LNCaP clone FGC (cell line): ENCODE measurements around the gene CCDC137.

Experiments used
- DNase-seq: peaks from one replicate; pipeline ENCODE4 v3.0.0-alpha.2; 2011; ENCODE audit warnings: low read depth
- H3K4me3 ChIP-seq: 2 replicates; pipeline ENCODE4 v1.5.1; 2011; ENCODE audit warnings: mild to moderate bottlenecking, low read depth, low read length, control low read depth
- TF ChIP-seq, protein P1 (sequence below): IDR thresholded peaks from 2 replicates; pipeline ENCODE4 v1.5.1; 2012; ENCODE audit warnings: mild to moderate bottlenecking; ENCODE audit not compliant: control insufficient read depth, insufficient read depth; ENCODE audit errors: extremely low read depth

Gene CCDC137

DNA sequence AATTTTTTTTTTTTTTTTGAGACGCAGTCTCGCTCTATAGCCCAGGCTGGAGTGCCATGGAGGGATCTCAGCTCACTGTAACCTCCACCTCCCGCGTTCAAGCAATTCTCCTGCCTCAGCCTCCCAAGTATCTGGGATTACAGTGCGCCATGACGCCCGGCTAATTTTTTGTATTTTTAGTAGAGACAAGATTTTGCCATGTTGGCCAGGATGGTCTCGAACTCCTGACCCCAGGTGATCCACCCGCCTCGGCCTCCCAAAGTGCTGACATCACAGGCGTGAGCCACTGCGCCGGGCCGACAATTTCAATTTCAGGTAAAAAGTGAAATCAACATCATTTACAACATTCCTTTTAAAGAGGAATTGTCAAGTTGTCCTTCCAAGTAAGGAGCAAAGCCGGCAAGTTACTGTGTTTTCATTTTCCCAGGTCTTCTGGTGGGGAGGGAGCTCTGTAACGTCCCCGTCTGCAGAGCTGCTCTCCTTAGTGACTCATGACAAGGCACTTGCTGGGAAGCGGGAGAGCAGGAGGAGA is 30.5 kb upstream of the CCDC137 start:
- DNase-seq: no peak

DNA sequence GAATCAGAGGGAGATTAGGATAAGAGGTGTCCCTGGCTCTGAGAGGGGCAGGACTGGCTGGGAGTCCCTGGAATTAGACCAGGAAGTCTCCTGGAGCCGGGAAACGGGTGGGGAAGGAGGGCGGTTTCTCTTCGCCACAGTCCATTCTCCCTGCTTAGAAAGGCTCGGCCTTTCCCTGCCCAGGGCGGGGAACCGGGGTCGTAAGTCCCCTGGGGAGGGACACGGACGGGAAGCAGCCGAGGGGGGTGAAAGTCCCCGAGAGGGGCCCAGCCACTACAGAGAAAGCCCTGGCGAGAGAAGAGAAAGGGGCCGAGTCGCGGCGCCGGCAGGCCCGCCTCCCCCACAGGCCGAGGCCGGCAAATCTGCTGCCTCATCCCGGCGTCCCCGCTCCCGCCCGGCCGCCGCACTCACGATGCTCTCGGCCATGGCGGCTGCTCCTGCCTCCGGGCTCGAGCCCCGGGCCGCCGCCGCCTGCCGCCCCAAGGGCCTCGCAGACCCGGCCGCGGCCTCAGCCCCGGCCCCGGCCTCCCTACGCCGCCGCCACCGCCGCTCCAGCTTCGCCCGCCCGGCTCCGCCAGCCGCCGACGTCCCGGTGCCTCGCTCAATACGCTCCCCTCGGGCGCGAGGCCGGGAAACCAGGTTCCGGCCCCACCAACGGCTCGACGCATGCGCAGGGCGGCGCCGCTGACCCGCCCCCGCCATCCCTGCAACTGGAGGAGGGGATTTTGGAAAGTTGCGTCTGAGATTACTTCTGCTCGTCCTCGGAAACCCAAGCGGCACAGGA is 29.8 kb upstream of the CCDC137 start, which contains the start of the genes NPLOC4 and TSPAN10:
NPLOC4 (minus strand) TSS at position 608 of the 784 bp plus-strand sequence; CDS start at position 426, 182 bp downstream.
TSPAN10 (plus strand) TSS at position 692 of the 784 bp plus-strand sequence. CDS start 5,217 bp downstream, outside the sequence.
- TF ChIP-seq, protein P1, sequence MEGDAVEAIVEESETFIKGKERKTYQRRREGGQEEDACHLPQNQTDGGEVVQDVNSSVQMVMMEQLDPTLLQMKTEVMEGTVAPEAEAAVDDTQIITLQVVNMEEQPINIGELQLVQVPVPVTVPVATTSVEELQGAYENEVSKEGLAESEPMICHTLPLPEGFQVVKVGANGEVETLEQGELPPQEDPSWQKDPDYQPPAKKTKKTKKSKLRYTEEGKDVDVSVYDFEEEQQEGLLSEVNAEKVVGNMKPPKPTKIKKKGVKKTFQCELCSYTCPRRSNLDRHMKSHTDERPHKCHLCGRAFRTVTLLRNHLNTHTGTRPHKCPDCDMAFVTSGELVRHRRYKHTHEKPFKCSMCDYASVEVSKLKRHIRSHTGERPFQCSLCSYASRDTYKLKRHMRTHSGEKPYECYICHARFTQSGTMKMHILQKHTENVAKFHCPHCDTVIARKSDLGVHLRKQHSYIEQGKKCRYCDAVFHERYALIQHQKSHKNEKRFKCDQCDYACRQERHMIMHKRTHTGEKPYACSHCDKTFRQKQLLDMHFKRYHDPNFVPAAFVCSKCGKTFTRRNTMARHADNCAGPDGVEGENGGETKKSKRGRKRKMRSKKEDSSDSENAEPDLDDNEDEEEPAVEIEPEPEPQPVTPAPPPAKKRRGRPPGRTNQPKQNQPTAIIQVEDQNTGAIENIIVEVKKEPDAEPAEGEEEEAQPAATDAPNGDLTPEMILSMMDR: no peak
- peak within 1 kb of the TSS; percentile 99 for H3K4me3 ChIP-seq
- DNase-seq: peak; percentile 38

More for the DNA sequence above, 30.5 kb upstream of the CCDC137 start:
- peak overlapping the region; percentile 99 for H3K4me3 ChIP-seq
- TF ChIP-seq, protein P1: no peak

DNA sequence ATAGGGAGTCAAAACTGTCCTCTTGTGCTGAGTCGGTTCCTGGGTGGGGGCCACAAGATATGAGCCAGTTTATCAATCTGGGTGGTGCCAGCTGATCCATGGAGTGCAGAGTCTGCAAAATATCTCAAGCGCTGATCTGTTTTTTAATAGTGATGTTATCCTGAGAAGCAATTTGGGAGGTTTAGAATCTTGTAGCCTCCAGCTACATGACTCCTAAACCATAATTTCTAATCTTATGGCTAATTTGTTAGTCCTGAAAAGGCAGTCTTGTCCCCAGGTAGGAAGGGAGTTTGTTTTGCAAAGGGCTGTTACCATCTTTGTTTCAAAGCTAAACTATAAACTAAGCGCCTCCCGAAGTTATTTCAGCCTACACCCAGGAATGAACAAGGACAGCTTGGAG is 27.9 kb upstream of the CCDC137 start:
- TF ChIP-seq, protein P1: no peak

DNA sequence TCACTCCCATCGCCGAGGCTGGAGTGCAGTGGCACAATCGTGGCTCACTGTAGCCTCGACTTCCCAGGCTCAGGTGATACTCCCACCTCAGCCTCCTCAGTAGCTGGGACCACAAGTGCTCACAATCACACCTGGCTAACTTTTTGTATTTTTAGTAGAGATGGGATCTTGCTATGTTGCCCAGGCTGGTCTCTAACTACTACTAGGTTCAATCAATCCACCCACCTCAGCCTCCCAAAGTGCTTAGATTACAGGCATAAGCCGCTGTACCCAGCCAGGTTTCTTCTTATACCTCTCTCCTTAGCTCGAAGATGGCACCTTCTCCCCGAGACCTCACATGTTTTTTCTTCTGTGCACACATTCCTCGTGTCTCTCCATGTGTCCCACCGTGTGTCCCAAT is 26.5 kb upstream of the CCDC137 start:
- DNase-seq: no peak
- H3K4me3 ChIP-seq: no peak overlapping the region
- TF ChIP-seq, protein P1: no peak

More for the DNA sequence above, 27.9 kb upstream of the CCDC137 start:
- H3K4me3 ChIP-seq: no peak overlapping the region
- DNase-seq: no peak

DNA sequence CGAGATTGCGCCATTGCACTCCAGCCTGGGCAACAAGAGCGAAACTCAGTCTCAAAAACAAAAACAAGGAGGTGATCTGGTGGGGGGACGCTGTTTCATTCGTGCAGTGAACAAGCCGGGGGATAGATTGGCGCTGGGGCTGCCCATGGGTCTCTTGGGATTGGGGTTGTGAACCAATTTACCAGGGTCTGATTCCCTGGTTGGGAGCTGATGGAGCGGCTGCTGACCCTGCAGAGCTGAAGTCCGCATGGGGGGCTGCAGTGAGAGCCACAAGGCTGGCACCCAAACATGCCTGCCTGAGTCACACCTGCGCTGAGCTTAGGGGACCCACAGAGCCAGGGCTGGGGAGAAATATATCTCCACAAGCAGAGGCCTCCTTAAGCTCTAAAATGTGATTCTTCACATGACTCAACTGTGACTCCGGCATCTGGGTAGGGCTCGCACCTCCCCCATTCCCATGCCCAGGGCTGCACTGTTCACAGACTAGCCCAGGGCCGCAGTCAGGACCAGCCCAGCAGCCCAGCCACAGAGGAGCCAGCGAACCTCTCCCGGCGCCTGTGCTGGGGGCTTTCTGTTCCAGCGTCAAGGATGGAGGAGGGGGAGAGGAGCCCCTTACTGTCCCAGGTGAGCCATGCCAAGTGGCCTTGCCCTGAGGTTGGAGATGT is 24.6 kb upstream of the CCDC137 start:
- TF ChIP-seq, protein P1: no peak
- H3K4me3 ChIP-seq: no peak overlapping the region

DNA sequence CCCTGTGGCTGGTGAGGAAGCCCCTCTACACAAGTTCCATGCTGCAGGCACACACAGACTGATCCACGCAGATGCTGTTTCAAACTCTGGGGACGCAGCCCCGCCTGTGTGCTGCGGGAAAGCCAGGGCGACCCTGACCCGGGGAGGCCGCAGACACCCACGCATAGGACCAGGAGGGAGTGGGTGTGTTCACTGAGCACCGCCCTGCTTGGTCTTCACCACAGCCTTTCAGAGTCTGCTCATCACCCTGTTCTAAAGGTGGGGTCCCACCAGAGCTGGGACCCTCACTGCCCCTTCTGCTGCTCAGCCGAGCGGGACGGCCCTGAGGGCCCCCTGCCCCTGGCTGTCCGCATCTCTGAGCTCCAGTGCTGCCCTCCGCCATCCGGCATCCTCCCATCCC is 22.0 kb upstream of the CCDC137 start:
- DNase-seq: no peak
- TF ChIP-seq, protein P1: no peak
- H3K4me3 ChIP-seq: no peak overlapping the region

More for the DNA sequence above, 24.6 kb upstream of the CCDC137 start:
- no peak for DNase-seq
